NCI-H1436 (cell line): Measurements from ENCODE around the gene PLEKHG4B.
"Not testable (repeated sequence)": the region's sequence is repeated elsewhere in the genome, so short reads cannot be mapped to it uniquely, and the experiment has no call there.

Source experiments
- DNase-seq: peaks from one replicate; lab custom pipeline; 2025; lab: John Stamatoyannopoulos, UW

Gene PLEKHG4B

GRCh38 chr5:222951-223715, 131.2 kb downstream of the PLEKHG4B start:
- DNase-seq = not testable (repeated sequence)

GRCh38 chr5:223791-224190, 131.8 kb downstream of the PLEKHG4B start:
- DNase-seq = no peak

GRCh38 chr5:225334-225733, 133.4 kb downstream of the PLEKHG4B start:
- DNase-seq = no peak

GRCh38 chr5:227375-227774, 135.4 kb downstream of the PLEKHG4B start:
- not testable (repeated sequence) for DNase-seq

GRCh38 chr5:228886-229285, 136.9 kb downstream of the PLEKHG4B start:
- no peak for DNase-seq

GRCh38 chr5:230711-231110, 138.7 kb downstream of the PLEKHG4B start:
- no peak for DNase-seq

- no peak for DNase-seq
These were observed 139.7 kb downstream of the PLEKHG4B start for GRCh38 chr5:231661-232060.

- DNase-seq = not testable (repeated sequence)
These were observed 141.5 kb downstream of the PLEKHG4B start for GRCh38 chr5:233426-233825.

GRCh38 chr5:234450-234849, 142.5 kb downstream of the PLEKHG4B start:
- no peak for DNase-seq

GRCh38 chr5:235527-235926, 143.6 kb downstream of the PLEKHG4B start:
- DNase-seq = not testable (repeated sequence)

GRCh38 chr5:237931-238330, 146.0 kb downstream of the PLEKHG4B start:
- DNase-seq = not testable (repeated sequence)
